Stimulated activated naive CD4-positive, alpha-beta T cell treated with Interleukin-2 at 50 U/mL for 16 hours (primary cell): ENCODE measurements around the gene FTHL17.
A peak's percentile ranks its signal among the peaks of the same experiment; 100 is the strongest.

ENCODE experiments used
- DNase-seq: peaks from one replicate; lab custom pipeline; 2025; lab: John Stamatoyannopoulos, UW

The FTHL17 gene

GRCh38 chrX:31071725-31072124 lies at the start of gene FTHL17:
Gene FTHL17, minus strand, starts transcription at chrX:31072041. Its CDS starts 88 bp downstream, at chrX:31071953.
- no peak for DNase-seq

GRCh38 chrX:31117266-31117665 lies 45.4 kb upstream of the FTHL17 start:
- DNase-seq = no peak

- no peak for DNase-seq
Measured at GRCh38 chrX:31115398-31115797, 43.6 kb upstream of the FTHL17 start.

GRCh38 chrX:31114858-31115257 lies 43.0 kb upstream of the FTHL17 start:
- no peak for DNase-seq

- DNase-seq = no peak
Measured at GRCh38 chrX:31112226-31112999, 40.6 kb upstream of the FTHL17 start.

GRCh38 chrX:31110657-31111056 lies 38.8 kb upstream of the FTHL17 start:
- DNase-seq = no peak

- DNase-seq = peak; percentile 2
Measured at GRCh38 chrX:31099536-31100090, 27.8 kb upstream of the FTHL17 start.

GRCh38 chrX:31098079-31098478 lies 26.2 kb upstream of the FTHL17 start:
- no peak for DNase-seq

GRCh38 chrX:31093639-31093975 lies 21.8 kb upstream of the FTHL17 start:
- no peak for DNase-seq

GRCh38 chrX:31092970-31093638 lies 21.3 kb upstream of the FTHL17 start:
- DNase-seq = no peak

- DNase-seq = no peak
Measured at GRCh38 chrX:31092476-31092875, 20.6 kb upstream of the FTHL17 start.

- DNase-seq = no peak
Measured at GRCh38 chrX:31091819-31092218, 20.0 kb upstream of the FTHL17 start.

- no peak for DNase-seq
Measured at GRCh38 chrX:31074522-31074921, 2.7 kb upstream of the FTHL17 start.

- no peak for DNase-seq
Measured at GRCh38 chrX:31071262-31071661, 579 bp downstream of the FTHL17 start.

- DNase-seq = no peak
Measured at GRCh38 chrX:31070057-31070468, 1.8 kb downstream of the FTHL17 start.

GRCh38 chrX:31063114-31063513 lies 8.7 kb downstream of the FTHL17 start:
- no peak for DNase-seq

GRCh38 chrX:31061091-31061490 lies 10.8 kb downstream of the FTHL17 start:
- no peak for DNase-seq

GRCh38 chrX:31060016-31060415 lies 11.8 kb downstream of the FTHL17 start:
- DNase-seq = no peak

GRCh38 chrX:31058284-31058683 lies 13.6 kb downstream of the FTHL17 start:
- no peak for DNase-seq

GRCh38 chrX:31057691-31058090 lies 14.2 kb downstream of the FTHL17 start:
- no peak for DNase-seq

GRCh38 chrX:31057291-31057690 lies 14.6 kb downstream of the FTHL17 start:
- no peak for DNase-seq

GRCh38 chrX:31053621-31054020 lies 18.2 kb downstream of the FTHL17 start:
- no peak for DNase-seq

GRCh38 chrX:31039327-31039711 lies 32.5 kb downstream of the FTHL17 start:
- DNase-seq = no peak
